HG03439 (cell line): ENCODE measurements around the gene DSCAM.
"Not testable (repeated sequence)": the region's sequence is repeated elsewhere in the genome, so short reads cannot be mapped to it uniquely, and the experiment has no call there.

ENCODE experiments used
- ATAC-seq: cut with Tn5 transposase; IDR thresholded peaks from one replicate; pipeline ENCODE4 v1.9.1; 2021; ENCODE audit warnings: mild to moderate bottlenecking, moderate library complexity; ENCODE audit not compliant: unreplicated experiment

The DSCAM gene, protein sequence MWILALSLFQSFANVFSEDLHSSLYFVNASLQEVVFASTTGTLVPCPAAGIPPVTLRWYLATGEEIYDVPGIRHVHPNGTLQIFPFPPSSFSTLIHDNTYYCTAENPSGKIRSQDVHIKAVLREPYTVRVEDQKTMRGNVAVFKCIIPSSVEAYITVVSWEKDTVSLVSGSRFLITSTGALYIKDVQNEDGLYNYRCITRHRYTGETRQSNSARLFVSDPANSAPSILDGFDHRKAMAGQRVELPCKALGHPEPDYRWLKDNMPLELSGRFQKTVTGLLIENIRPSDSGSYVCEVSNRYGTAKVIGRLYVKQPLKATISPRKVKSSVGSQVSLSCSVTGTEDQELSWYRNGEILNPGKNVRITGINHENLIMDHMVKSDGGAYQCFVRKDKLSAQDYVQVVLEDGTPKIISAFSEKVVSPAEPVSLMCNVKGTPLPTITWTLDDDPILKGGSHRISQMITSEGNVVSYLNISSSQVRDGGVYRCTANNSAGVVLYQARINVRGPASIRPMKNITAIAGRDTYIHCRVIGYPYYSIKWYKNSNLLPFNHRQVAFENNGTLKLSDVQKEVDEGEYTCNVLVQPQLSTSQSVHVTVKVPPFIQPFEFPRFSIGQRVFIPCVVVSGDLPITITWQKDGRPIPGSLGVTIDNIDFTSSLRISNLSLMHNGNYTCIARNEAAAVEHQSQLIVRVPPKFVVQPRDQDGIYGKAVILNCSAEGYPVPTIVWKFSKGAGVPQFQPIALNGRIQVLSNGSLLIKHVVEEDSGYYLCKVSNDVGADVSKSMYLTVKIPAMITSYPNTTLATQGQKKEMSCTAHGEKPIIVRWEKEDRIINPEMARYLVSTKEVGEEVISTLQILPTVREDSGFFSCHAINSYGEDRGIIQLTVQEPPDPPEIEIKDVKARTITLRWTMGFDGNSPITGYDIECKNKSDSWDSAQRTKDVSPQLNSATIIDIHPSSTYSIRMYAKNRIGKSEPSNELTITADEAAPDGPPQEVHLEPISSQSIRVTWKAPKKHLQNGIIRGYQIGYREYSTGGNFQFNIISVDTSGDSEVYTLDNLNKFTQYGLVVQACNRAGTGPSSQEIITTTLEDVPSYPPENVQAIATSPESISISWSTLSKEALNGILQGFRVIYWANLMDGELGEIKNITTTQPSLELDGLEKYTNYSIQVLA (N-terminal part only)

DNA sequence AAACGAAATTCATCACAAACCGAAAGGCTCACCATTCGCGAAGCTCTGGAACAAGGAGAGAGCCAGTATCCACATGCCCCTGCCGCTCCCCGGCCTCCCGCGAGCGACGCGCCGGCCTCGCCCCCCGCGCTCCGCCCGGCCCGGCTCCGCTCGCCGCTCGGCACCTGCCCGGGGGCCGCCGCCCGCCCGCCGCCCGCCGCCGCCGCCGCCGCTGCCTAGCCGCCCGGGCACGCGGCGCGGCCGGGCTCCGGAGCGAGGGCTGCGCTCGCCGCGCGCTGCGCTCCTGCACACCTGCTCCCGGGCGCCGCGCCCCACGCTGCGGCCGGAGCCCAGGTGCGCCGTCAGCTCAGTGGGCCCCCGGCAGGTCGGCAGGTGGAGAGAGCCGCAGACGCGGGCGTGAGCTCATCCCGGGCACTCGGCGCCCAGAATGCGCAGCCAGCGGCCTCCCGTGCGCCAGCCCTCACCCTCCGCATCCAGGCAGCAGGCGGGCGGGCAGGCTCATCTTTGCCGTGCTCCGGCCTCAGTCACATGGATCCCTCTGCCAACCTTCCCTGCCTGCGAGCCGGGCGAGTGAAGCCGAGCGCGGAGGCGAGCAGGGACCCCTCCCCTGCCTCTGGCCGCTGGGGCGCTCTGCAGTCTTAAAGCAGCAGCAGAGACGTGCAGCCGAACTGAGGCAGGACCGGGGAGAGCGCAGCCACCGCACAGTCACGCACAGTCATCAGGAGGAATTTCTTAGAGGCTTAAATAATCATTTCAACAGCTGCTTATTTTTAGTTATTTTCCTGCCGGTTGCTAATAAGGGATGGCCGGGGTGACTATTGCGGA, at the start of gene DSCAM:
Gene DSCAM, minus strand, starts transcription at position 572 of the 825 bp plus-strand sequence. Its CDS starts 497 bp downstream, at position 75.
- no peak for ATAC-seq

DNA sequence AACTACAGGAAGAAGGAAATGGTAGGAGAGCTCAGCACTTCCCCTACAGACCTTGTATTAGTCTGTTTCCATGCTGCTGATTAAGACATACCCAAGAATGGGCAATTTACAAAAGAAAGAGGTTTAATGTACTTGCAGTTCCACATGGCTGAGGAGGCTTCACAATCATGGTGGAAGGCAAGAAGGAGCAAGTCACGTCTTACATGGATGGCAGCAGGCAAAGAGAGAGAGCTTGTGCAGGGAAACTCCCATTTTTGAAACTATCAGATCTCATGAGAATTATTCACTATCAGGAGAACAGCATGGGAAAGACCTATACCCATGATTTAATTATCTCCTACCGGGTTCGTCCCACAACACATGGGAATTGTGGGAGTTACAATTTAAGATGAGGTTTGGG, 48.7 kb upstream of the DSCAM start:
- not testable (repeated sequence) for ATAC-seq

DNA sequence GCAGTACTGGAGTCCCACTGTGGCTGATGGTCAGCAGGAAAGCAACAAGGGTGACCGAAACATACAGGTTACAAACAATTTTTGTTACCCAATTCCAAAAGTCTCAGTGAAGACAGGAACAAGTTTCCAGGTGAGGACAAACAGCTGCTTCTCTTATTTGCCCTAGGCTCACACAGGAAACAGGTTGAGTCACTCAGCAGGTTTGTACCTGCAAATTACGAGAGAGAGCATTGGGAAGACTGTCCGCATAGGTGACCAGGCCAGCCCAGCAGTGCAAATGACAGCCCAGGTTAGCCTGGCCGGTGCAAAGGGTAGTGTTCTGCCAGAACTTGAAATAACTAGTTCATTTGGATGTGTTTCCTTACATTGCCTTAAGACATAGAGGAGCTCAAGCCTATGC, 40.0 kb upstream of the DSCAM start:
- ATAC-seq = no peak

DNA sequence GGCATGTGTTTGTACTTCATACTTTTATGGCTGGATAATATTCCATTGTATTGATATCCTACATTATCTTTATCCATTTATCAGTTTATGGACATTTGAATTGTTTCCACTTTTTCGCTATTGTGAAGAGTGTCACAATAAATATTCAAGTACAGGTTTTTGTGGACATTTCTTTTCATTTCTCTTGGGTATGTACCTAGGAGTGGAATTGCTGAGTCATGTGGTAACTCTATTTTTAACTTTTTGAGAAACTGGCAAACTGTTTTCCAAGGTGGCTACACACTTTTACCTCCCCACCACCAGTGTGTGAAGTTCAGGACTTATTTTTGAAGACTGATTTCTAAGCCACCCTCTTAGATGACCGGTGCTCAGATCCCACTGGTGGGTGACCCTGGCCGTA, 39.0 kb upstream of the DSCAM start:
- no peak for ATAC-seq

DNA sequence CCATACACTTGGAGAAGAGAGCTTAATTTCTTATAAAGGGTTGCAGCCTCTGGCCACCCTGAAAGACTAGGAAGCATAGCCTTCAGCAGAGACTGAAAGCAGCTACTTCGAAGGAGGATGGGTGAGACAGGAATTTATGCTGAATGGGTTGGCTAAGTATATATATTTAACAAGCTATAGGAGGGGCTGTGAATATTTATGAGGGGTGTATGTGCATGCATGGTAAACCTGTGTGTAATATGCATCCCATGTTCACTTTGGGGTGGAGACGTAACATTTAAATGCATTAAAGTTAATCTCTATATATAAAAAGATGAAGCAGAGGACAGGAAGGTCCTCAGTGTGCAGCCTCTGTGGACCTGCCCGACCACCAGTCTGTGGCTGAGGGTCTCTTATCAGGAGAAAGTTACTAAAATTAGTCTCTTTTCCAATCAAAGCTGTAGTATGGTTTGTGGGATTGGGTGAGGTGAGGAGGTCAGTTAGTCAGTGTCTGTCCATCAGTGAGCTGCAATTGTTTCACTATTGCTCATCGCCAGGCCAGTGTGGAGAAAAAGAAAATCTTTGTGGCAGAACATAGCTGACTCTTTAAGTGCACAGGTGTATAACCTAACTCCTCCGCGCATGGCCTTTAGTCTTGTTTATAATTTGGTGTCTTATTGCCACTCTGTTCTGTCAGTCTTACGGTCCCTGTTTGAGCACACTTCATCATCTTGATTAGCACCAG, 35.4 kb upstream of the DSCAM start:
- ATAC-seq = no peak

DNA sequence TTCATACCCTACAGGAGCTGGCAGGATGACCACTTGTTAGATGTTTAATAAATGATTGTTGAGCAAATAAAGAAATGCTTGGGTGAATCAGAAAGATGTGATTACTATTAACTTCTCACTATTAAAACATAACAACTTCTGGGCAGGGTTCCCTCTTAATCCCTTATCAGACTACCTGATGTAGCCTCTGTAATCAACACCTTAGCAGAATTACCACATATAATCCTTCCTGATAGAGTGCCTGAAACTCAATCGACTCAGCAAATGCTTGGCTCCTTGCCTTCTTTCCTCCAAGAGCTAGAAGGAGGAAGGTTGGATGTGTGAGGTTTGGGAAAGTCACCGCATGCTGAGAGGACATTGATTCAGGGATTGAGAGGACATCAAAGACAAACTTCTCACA, 34.8 kb upstream of the DSCAM start:
- ATAC-seq = no peak

DNA sequence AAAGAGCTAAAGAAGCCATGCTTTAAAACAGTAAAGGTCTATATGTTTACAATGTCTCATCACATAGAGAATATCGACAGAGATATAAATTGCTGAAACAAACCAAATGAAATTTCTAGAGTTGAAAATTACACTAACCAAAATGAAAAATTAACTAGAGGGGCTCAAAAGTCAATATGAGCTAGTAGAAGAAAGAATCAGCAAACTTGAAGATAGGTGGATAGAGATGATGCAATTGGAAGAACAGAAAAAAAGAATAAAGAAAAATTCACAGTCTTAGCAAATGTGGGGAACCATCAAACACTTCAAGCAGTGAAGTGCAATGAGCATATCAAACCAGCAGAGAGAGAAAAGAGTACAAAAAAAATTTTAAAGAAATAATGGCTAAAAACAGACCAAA, 24.1 kb upstream of the DSCAM start:
- no peak for ATAC-seq

DNA sequence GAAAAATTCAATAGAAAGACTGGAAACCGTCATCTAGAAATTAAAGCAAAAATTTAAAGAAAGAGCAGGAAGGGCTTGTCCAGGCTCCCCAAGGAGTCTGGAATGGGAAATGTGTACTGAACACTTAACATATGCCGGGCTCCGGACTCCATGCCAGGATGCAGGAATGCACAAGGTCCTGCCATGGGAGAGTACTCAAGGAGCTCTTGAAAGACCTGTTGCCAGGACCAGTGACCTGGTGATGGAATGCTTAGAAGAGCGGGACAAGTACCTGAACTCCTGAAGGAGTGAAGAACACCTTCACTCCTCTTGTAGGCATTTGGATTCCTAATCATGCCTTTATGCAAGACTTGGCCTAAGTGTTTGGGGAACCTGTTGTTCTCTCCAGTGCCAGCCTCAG, 16.9 kb upstream of the DSCAM start:
- no peak for ATAC-seq

DNA sequence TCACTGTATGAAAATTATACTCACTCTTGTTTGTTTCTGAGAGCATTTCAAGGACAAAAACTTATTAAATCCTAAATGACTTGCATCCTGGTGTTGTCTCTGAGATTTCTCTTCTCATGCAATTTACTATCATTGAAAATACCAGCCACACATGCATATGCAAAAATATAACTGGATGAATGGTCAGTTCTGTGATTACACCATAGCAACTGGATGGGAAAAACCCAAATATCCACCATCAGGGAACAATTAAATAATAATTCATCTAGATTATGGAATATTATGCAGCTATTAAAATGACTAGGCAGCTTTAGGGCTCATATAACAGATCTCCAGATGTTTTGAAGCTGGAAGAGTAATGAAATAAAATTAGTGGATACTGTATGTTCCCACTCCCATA, 11.6 kb upstream of the DSCAM start:
- ATAC-seq = no peak

DNA sequence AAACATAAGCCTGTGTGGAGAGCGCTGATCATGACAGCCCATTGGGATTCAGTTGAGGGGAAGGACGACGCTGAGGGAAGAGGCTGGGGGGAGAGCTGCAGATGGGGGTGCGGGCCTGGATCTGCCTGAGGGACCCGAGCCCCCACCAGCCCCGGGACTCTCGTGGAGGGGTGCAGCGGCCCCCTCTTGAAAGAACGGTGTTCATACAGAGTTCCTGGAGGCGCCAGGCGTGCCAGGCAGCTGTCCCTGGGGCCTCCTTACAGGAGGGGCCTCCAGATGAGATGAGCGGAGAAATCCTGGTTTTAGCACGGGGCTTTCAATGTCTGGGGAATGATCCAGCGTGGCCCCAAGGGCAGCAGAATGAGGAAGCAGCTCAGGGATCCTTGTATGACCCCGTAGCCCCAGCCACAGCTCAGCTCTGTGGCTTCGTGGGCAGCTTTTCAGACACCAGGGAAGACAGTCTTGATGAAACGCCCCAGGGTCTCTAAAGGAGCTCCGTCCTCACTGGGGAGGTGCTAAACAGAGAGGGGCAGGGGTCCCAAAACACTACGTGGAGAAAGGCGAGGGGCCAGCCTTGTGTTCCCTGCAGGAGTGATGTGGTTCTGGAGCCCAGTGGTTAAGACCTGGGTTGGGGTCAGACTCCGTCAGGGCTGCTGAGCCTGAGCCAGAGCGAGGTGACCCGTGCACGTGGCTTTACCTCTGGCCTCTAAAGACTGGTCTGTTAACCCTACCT, 7.2 kb upstream of the DSCAM start:
- ATAC-seq = no peak

DNA sequence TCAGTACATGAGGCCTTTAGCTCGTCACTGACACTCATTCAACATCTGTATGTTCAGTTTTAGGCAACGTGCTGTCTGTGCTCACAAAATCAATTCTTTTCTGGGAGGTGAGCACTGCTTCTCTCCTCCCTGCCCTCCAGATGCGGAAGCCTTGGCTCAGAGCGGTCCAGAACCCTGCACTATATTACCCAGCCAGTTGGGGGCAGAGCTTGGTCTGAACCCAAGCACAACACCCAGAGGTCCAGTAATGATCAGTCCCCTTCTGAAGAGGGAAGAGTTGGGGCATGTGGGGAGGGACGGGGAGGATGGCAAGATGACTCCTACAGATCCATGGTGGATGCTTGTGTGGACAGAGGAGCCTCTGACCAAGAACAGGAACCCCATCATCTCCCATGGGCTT, 5.6 kb upstream of the DSCAM start:
- ATAC-seq = no peak

DNA sequence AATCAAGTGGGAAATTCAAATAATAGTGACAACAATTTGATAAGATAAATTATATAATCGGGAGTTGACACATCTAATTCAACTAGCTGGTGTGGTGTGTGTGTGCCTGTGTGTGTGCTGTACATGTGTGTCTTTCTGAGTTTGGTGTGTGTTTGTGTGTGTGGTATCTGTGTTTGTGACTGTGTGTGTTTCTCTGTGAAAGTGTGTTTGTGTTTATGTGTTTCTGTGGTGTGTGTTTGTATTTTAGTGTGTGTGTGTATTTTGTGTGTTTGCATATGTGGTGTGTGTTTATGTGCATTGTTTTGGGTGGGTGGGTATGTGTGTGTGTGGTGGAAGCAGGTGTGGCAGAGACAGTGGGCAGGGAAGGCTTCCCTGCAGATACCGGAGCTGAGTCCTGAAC, 4.8 kb upstream of the DSCAM start:
- ATAC-seq = no peak

DNA sequence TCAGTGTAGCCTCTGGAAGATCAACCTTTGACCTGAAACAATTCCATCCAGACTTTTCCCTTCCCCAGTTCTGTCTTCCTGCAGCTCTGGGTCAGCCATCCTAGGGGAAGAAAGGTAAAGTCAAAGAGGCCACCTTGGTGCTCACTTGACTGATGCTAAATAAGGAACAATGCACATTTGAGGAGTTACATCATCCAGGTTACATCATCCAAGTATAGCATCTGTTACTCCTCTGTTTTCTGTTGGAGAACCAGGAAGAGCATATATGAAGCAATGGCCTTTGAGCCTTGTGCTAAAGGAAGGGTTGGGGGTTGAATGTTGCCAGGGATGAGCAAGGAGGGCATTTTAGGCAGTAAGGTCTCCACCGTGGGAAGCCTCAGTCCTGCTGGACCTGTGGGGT, 3.1 kb upstream of the DSCAM start:
- no peak for ATAC-seq

DNA sequence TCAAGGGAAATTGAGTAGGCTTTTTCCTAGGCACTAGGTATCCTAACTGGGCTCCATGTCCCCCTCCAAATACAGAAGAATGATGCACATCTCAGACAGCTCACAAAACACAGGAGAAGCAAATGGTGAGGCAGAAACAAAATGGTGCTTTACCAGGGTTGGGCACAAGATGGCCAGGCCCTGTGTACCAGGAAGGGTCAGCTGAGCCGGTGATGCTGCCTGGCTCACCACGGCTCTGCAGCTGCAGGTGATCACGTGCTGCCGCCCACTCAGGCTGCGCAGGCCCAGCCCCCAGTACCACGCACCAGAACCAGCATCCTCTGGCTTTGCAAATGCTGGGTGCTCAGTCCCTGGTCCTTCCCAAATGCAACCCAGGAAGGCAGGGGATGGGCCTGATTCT, 993 bp upstream of the DSCAM start:
- ATAC-seq = no peak

DNA sequence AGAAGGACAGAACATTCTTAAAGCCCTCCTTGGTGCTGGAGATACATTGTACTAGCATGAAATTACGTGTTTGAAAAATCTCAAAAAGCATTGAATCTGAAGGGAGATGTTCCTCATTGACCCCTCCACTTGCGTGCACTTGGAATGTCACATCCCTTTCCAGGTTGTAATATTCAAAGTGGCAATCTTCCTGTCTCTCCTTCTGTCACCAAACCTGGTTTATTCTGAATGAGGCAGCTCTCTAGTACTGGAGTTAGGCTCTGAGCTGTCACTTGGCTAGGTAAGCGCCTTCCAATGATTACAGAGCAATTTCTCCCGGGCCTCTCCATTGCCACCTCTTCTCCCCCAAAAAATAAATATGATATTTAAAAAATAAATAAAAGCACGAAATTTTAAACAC, 855 bp downstream of the DSCAM start:
- ATAC-seq = no peak

DNA sequence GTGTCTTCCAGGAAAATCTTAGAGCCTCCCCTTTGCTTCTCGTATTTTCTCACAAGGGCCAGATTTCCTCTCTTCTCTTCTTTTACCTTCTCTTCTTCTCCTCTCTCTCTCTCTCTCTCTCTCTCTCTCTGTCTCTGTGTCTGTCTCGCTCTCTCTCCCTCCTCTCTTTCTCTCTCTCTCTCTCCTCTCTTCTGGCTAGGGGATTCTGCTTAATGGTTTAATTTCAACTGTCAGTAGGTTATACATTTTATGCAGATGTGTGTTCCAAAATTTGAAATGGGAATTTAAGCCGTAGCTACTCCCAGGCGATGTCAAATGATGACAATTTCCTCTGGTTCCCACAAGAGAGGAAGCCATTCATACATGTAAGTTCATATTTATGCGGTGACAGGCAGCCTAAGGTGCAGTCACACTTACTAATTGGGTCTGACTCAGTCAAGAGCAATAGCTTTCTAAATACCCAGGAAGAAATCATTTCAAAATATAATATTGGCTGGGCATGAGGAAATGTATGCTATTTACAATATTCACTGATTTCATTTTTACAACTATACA, 1.4 kb downstream of the DSCAM start:
- no peak for ATAC-seq

DNA sequence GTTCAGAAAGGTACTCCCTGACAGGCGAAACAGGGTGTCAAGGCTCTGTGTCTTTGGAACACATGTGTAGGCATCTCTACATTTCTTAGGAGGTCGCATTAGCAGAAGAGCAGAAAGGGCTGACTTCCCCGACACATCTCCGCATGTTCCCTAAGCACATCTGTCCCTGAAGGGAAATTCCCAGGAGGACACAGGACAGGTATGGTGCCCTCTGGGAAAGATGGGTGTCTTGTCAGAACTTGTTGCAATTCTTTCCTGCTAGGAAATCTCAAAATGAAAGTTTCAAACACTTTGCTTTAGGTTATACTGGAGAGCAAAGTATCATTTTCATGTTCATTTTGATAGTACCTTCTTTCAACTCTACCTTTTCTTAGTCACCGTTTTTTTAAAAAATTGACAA, 2.0 kb downstream of the DSCAM start:
- no peak for ATAC-seq

DNA sequence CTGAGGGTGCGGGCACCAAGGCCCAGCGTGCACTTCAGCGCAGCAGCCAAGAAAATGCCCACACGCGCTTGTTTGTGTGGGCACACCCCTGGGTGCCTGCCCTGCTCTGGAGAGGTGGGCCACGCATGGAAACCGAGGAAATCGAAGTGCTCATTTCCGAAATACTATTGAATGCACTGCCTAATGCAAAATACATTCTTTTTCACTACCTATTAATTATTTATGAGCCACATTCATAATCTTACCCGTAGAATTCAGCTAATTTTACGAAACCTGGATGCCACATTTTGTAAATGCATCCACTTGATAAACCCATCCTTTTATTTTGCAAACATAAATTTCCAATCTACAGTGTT, 4.8 kb downstream of the DSCAM start:
- no peak for ATAC-seq

DNA sequence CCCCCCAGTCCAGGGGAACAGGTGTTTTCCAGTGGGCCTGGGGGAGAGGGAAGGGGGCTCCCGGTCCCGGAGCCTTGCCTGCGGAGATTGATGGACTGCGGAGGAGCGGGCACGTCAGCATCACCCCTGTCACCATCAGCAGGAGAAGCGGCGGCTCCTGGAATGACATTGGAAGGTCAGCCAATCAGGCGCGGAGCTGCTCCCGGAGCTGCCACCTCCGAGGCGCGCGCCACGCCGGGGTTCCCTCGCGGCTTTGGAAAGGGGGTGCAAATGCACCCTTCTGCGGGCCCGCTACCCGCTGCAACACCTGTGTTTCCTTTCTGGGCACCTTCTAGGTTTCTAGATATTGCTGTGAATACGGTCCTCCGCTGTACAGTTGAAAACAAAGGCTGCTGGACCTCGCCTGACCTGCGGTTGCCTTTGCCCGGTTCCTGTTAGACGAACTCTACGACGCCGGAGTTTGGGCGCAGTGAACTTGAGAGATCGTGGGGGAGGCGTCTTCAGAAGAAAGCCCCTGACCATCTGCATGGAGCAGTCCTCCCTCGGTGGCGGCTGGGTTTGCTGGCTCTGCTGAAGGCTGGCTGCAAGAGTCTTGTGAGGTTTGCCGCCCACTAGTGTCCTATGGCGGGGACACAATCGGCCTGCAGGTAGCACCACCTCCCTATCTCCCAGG, 5.3 kb downstream of the DSCAM start:
- no peak for ATAC-seq
